K562 (cell line): Measurements from ENCODE around the gene MGAT1. TPM values are rescaled to one million over a fixed set of nuclear protein-coding genes. Genes with fewer than 3 reads are reported as not detected.

Experiments
- ATF1 ChIP-seq, 2 experiments: fragments of 450-650 bp in 1 of 2; IDR thresholded peaks; 2 replicates each; pipeline ENCODE4 v1.6.1; 2016; ENCODE audit warnings: missing compliant biosample characterization in 1 of 2, missing genetic modification characterization in 1 of 2
- CSDE1 ChIP-seq, 2 experiments: fragments of 450-650 bp; IDR thresholded peaks; 2 replicates each; pipeline ENCODE4 v1.6.1; 2016; ENCODE audit warnings: mild to moderate bottlenecking in 1 of 2
- CXXC5 ChIP-seq: fragments of 250-450 bp; sonication (Bioruptor Pico); IDR thresholded peaks from 2 replicates; pipeline ENCODE4 v1.8.0; 2022; ENCODE audit warnings: inconsistent platforms, mild to moderate bottlenecking, moderate library complexity
- EWSR1 ChIP-seq: fragments of 450-650 bp; IDR thresholded peaks from 2 replicates; pipeline ENCODE4 v1.6.1; 2018; ENCODE audit warnings: borderline replicate concordance, mild to moderate bottlenecking, low read depth, moderate library complexity; ENCODE audit not compliant: partially characterized antibody
- FUS ChIP-seq: fragments of 200-400 bp; formaldehyde crosslinking; optimal IDR thresholded peaks from 2 replicates; pipeline ENCODE3; 2017; ENCODE audit warnings: low read depth, low read length
- GABPA ChIP-seq: fragments of 200-800 bp; sonication (Bioruptor generic); conservative IDR thresholded peaks from 2 replicates; pipeline ENCODE4 v1.6.1; 2016; ENCODE audit warnings: low read depth, missing genetic modification characterization, missing compliant biosample characterization
- HCFC1 ChIP-seq: IDR thresholded peaks from 2 replicates; pipeline ENCODE4 v1.6.1; 2012; ENCODE audit warnings: low read depth, low read length, improper control_type of control experiment
- HNRNPLL ChIP-seq: fragments of 200-400 bp; formaldehyde crosslinking; IDR thresholded peaks from 2 replicates; pipeline ENCODE4 v1.6.1; 2017; ENCODE audit warnings: low read length, low read depth, mild to moderate bottlenecking; ENCODE audit not compliant: poor library complexity, severe bottlenecking
- MAZ ChIP-seq, 2 experiments: fragments of 450-650 bp in 1 of 2; sonication (generic) in 1 of 2; formaldehyde crosslinking; IDR thresholded peaks in 1 of 2; conservative IDR thresholded peaks in 1 of 2; 2 replicates each; pipeline versions ENCODE4 v1.4.0 to v1.5.0; 2020; ENCODE audit warnings: mild to moderate bottlenecking in 1 of 2, missing genetic modification reagents in 1 of 2
- MCM2 ChIP-seq: fragments of 450-650 bp; IDR thresholded peaks from 2 replicates; pipeline ENCODE4 v1.6.1; 2017; ENCODE audit warnings: low read depth, mild to moderate bottlenecking
- MCM5 ChIP-seq: fragments of 450-650 bp; IDR thresholded peaks from 2 replicates; pipeline ENCODE4 v1.6.1; 2016; ENCODE audit warnings: low read depth
- NFE2L1 ChIP-seq: fragments of 450-650 bp; IDR thresholded peaks from 2 replicates; pipeline ENCODE4 v1.6.1; 2016; ENCODE audit warnings: missing genetic modification characterization, low read depth, mild to moderate bottlenecking, missing compliant biosample characterization, moderate library complexity, borderline replicate concordance
- TAF15 ChIP-seq: fragments of 200-400 bp; formaldehyde crosslinking; IDR thresholded peaks from 2 replicates; pipeline ENCODE4 v1.6.1; 2017; ENCODE audit warnings: mild to moderate bottlenecking, low read depth, low read length, moderate library complexity
- TGIF2 ChIP-seq: sonication (generic); formaldehyde crosslinking; IDR thresholded peaks from 2 replicates; pipeline ENCODE4 v1.8.1; 2022; ENCODE audit warnings: mild to moderate bottlenecking, missing genetic modification reagents, moderate library complexity
- TRIM24 ChIP-seq, 2 experiments: fragments of 450-650 bp; IDR thresholded peaks; 2 replicates each; pipeline ENCODE4 v1.6.1; 2016
- ZNF384 ChIP-seq: IDR thresholded peaks from 2 replicates; pipeline ENCODE4 v1.6.1; 2012; ENCODE audit warnings: low read depth, low read length, improper control_type of control experiment
- ZNF830 ChIP-seq: fragments of 250-450 bp; sonication (Bioruptor Pico); IDR thresholded peaks from 2 replicates; pipeline ENCODE4 v1.5.0; 2021; ENCODE audit warnings: mild to moderate bottlenecking
- polyA plus RNA-seq, 8 experiments: library from polyadenylated mRNA; depleted of rRNA in 4 of 8; stranded (reverse) in 5 of 8; unstranded in 3 of 8; fragments of >200 nt; fragmentation: Nextera tagmentation in 2 of 8; fragmentation: Illumina TruSeq in 1 of 8; extraction: Ambion mirVana in 2 of 8; extraction: Trizol in 1 of 8; gene quantifications; 2 replicates each; pipeline versions ENCODE4 v1.2.1 to v1.2.3, GENCODE V29; 2011 to 2014; ENCODE audit warnings: inconsistent platforms in 1 of 8, missing spikeins in 1 of 8
- total RNA-seq, 7 experiments: library from RNA; depleted of rRNA in 6 of 7; stranded (reverse); fragments of >200 nt in 6 of 7; fragmentation: Illumina TruSeq in 2 of 7; extraction: Trizol in 2 of 7; gene quantifications; 2 replicates each; pipeline versions ENCODE4 v1.2.1 to v1.2.3, GENCODE V29; 2011 to 2021; ENCODE audit warnings: low replicate concordance in 1 of 7
- TF ChIP-seq, protein P1 (sequence below): fragments of 450-650 bp; conservative IDR thresholded peaks from 2 replicates; pipeline ENCODE4 v1.6.1; 2016; ENCODE audit warnings: missing genetic modification characterization, low read depth, mild to moderate bottlenecking, missing compliant biosample characterization, moderate library complexity
- TF ChIP-seq, protein P2 (sequence below), 2 experiments: fragments of 450-650 bp; IDR thresholded peaks; 2 replicates each; pipeline ENCODE4 v1.6.1; 2016
- TF ChIP-seq, protein P3 (sequence below): fragments of 250-450 bp; sonication (Bioruptor Pico); IDR thresholded peaks from 2 replicates; pipeline ENCODE4 v1.9.0; 2021; ENCODE audit warnings: mild to moderate bottlenecking, inconsistent platforms
- TF ChIP-seq, protein P4 (sequence below), 2 experiments: fragments of 250-450 bp in 1 of 2; fragments of 450-650 bp in 1 of 2; sonication (Bioruptor Pico) in 1 of 2; IDR thresholded peaks; 2 replicates each; pipeline versions ENCODE4 v1.6.1 to v1.8.0; 2016 to 2021; ENCODE audit warnings: mild to moderate bottlenecking in 2 of 2, moderate library complexity in 2 of 2, missing compliant biosample characterization in 1 of 2, missing genetic modification characterization in 1 of 2

Gene MGAT1
- total and polyA plus RNA-seq, 9 of the 15 experiments (the other 6 are each of a cell fraction or from before 2014, with no cell fraction given), result 3.9 to 82.7 (median 44.5) TPM

DNA sequence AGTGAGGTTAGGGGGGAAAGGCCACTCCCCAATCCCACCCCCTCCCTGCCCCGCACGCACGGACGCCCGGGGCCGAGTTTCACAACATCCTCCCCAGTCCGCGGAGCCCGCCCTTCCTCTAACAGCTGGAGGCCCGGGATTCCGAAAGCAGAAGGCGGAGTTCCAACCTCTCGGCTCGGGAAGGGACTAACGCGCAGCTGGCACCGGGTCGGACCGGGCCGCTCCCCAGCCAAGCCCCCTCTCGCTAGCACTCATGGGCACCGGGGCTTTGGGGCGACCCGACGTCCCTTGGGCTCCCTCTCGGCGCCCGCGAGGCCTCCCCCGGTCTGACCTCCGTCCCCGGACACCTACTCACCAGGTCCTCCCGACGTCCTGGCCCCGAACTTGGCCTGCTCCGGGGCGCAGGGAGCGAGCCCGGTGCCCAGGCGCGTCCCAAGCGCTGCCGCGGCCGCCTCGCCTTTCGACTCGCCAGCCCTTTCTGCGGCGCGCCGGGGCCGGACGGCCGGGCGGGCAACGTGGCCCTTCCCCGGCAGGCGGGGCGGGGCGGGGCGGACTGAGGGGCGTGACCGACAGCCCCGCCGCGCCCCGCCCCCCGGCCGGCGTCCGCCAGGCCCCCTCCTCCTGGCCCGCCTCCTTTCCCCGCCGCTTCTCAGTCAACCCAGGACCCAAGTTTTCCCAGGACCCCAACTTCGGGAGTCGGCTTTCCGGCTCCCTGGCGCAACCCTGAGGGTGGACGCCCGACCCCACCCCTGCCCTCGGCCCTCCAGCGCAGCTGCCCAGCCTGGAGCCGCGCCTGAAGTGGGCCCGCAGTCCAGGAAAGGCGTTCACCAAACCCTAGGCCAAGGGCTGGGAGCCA, at the start of gene MGAT1 (continued):
- TF ChIP-seq, protein P1, sequence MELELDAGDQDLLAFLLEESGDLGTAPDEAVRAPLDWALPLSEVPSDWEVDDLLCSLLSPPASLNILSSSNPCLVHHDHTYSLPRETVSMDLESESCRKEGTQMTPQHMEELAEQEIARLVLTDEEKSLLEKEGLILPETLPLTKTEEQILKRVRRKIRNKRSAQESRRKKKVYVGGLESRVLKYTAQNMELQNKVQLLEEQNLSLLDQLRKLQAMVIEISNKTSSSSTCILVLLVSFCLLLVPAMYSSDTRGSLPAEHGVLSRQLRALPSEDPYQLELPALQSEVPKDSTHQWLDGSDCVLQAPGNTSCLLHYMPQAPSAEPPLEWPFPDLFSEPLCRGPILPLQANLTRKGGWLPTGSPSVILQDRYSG, result no peak
- TF ChIP-seq NFE2L1 (tag), result no peak
- no peak for TF ChIP-seq HNRNPLL
- TF ChIP-seq, protein P2, sequence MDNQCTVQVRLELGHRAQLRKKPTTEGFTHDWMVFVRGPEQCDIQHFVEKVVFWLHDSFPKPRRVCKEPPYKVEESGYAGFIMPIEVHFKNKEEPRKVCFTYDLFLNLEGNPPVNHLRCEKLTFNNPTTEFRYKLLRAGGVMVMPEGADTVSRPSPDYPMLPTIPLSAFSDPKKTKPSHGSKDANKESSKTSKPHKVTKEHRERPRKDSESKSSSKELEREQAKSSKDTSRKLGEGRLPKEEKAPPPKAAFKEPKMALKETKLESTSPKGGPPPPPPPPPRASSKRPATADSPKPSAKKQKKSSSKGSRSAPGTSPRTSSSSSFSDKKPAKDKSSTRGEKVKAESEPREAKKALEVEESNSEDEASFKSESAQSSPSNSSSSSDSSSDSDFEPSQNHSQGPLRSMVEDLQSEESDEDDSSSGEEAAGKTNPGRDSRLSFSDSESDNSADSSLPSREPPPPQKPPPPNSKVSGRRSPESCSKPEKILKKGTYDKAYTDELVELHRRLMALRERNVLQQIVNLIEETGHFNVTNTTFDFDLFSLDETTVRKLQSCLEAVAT (IDR thresholded peaks at IDR 0.05), result no peak
- no peak for TF ChIP-seq ATF1 (CRISPR knock-in tag; IDR thresholded peaks at IDR 0.05)
- TF ChIP-seq ATF1 (tag; IDR thresholded peaks at IDR 0.05), result peak; percentile 36; the same call in 1 of the 2 replicates
- no peak for TF ChIP-seq TAF15
- peak; percentile 93; the same call in 1 of the 2 replicates for TF ChIP-seq ZNF830 (CRISPR knock-in tag)
- no peak for TF ChIP-seq TGIF2
- TF ChIP-seq CSDE1 (IDR thresholded peaks at IDR 0.05), result no peak
- no peak for TF ChIP-seq HCFC1
- peak; percentile 53 for TF ChIP-seq GABPA (tag)
- TF ChIP-seq MAZ (CRISPR knock-in tag; conservative IDR thresholded peaks at IDR 0.05 in 1 of 2, IDR thresholded peaks at IDR 0.05 in 1 of 2), result peak in 1 of 2 experiments; percentile 80
- no peak for TF ChIP-seq EWSR1
- TF ChIP-seq, protein P3, sequence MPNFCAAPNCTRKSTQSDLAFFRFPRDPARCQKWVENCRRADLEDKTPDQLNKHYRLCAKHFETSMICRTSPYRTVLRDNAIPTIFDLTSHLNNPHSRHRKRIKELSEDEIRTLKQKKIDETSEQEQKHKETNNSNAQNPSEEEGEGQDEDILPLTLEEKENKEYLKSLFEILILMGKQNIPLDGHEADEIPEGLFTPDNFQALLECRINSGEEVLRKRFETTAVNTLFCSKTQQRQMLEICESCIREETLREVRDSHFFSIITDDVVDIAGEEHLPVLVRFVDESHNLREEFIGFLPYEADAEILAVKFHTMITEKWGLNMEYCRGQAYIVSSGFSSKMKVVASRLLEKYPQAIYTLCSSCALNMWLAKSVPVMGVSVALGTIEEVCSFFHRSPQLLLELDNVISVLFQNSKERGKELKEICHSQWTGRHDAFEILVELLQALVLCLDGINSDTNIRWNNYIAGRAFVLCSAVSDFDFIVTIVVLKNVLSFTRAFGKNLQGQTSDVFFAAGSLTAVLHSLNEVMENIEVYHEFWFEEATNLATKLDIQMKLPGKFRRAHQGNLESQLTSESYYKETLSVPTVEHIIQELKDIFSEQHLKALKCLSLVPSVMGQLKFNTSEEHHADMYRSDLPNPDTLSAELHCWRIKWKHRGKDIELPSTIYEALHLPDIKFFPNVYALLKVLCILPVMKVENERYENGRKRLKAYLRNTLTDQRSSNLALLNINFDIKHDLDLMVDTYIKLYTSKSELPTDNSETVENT (CRISPR knock-in tag), result peak; percentile 74; the same call in 1 of the 2 replicates
- peak; percentile 80 for TF ChIP-seq FUS
- TF ChIP-seq CXXC5 (CRISPR knock-in tag), result peak; percentile 58
- TF ChIP-seq MCM2, result no peak
- TF ChIP-seq ZNF384, result no peak
- TF ChIP-seq, protein P4, sequence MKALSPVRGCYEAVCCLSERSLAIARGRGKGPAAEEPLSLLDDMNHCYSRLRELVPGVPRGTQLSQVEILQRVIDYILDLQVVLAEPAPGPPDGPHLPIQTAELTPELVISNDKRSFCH (CRISPR knock-in tag; IDR thresholded peaks at IDR 0.05), result no peak
- TF ChIP-seq, protein P4 (tag; IDR thresholded peaks at IDR 0.05), result no peak
- TF ChIP-seq MCM5, result no peak
- TF ChIP-seq TRIM24 (IDR thresholded peaks at IDR 0.05), result 0 out of 4 replicates have a peak, but pooled peaks of 1 of the 2 experiments have one; percentile 10
